Testis (tissue), 3 donors: ENCODE measurements around the gene GTPBP4. TPM values are rescaled to one million over a fixed set of nuclear protein-coding genes. Genes with fewer than 3 reads are reported as not detected.
A peak's percentile ranks its signal among the peaks of the same experiment; 100 is the strongest.

Source experiments
- DNase-seq: peaks from one replicate; pipeline ENCODE4 v3.0.0-alpha.2; 2019
- H3K27ac ChIP-seq, 2 donors: fragments of 200-600 bp; sonication (generic); one replicate each; pipeline ENCODE4 v1.5.1; 2019
- H3K27me3 ChIP-seq: fragments of 200-600 bp; sonication (generic); one replicate; pipeline ENCODE4 v1.5.1; 2019
- H3K36me3 ChIP-seq: fragments of 200-600 bp; sonication (generic); one replicate; pipeline ENCODE4 v1.5.1; 2017; ENCODE audit warnings: low read depth; ENCODE audit errors: missing control alignments
- H3K4me1 ChIP-seq: fragments of 200-600 bp; sonication (generic); one replicate; pipeline ENCODE4 v1.5.1; 2019
- H3K4me3 ChIP-seq, 2 donors: fragments of 200-600 bp; sonication (generic); one replicate each; pipeline ENCODE4 v1.5.1; 2017 to 2019
- H3K9me3 ChIP-seq: fragments of 200-600 bp; sonication (generic); one replicate; pipeline ENCODE4 v1.5.1; 2017
- CTCF ChIP-seq, 3 experiments: fragments of 450-650 bp in 2 of 3; fragments of 200-600 bp in 1 of 3; sonication (generic) in 1 of 3; IDR thresholded peaks; one replicate each; pipeline ENCODE4 v1.5.1; 2016 to 2019; ENCODE audit warnings: antibody characterized with exemption in 3 of 3, mild to moderate bottlenecking in 2 of 3, moderate library complexity in 1 of 3
- POLR2A ChIP-seq: fragments of 450-650 bp; IDR thresholded peaks from one replicate; pipeline ENCODE4 v1.6.1; 2017; ENCODE audit warnings: antibody characterized with exemption, mild to moderate bottlenecking, moderate library complexity
- WGBS, 2 donors: methylation state at CpG; one replicate each; pipeline ENCODE4 v1.1.5; 2018; 5-methylcytosine and 5-hydroxymethylcytosine counted together
- intact Hi-C: fragments of 100-400 bp; cut with DNase I; formaldehyde crosslinking; loops from one replicate; pipeline ENCODE4 v1.15.1; 2023; ENCODE audit warnings: low total_unique reads
- polyA plus RNA-seq: library from polyadenylated mRNA; stranded (reverse); fragments of 350-450 nt; fragmentation: Illumina TruSeq; extraction: RNeasy Lipid Tissue Mini Kit (QIAGEN cat#74804); gene quantifications from one replicate; pipeline ENCODE4 v1.2.3, GENCODE V29; 2014; ENCODE audit warnings: low read depth, low replicate concordance; ENCODE audit not compliant: insufficient read depth
- total RNA-seq, 2 donors: library from RNA; depleted of rRNA; stranded (reverse); fragments of >200 nt; gene quantifications; one replicate each; pipeline ENCODE4 v1.2.3, GENCODE V29; 2016

The GTPBP4 gene
- total and polyA plus RNA-seq, 3 donors from 2014 or later, result 54.9 to 81.8 (median 57.2) TPM

GRCh38 chr10:1044146-1044545 is 55.9 kb downstream of the GTPBP4 start:
- TF ChIP-seq CTCF (IDR thresholded peaks at IDR 0.05) (no peak), POLR2A (no peak)
- no peak overlapping the region for H3K4me3 ChIP-seq
- WGBS, 2 donors, result 32 to 55% methylated on average over 4 of the region's 4 CpGs
- no peaks in the 10 kb centered on the region for H3K36me3 ChIP-seq
- intact Hi-C loops, result no loop called here
- peaks cover 6% of the 10 kb centered on the region for H3K4me1 ChIP-seq
- no peaks in the 10 kb centered on the region for H3K27me3 ChIP-seq
- no peak for DNase-seq
- no peaks in the 10 kb centered on the region for H3K9me3 ChIP-seq
- peak overlapping the region in 1 of 2 donors; percentile 79 for H3K27ac ChIP-seq

GRCh38 chr10:1044964-1045363 is 56.7 kb downstream of the GTPBP4 start:
- intact Hi-C loops, result no loop called here
- Histone ChIP-seq H3K4me3 (no peak overlapping the region), H3K27ac (peak overlapping the region; percentile 6 to 79), H3K4me1 (peaks cover 7% of the 10 kb centered on the region), H3K36me3 (no peaks in the 10 kb centered on the region), H3K27me3 (no peaks in the 10 kb centered on the region), H3K9me3 (no peaks in the 10 kb centered on the region)
- DNase-seq, result no peak
- WGBS, 2 donors, result 56 to 68% methylated on average over 4 of the region's 4 CpGs
- TF ChIP-seq CTCF (IDR thresholded peaks at IDR 0.05) (no peak), POLR2A (no peak)

- no peak for DNase-seq
- H3K9me3 ChIP-seq, result no peaks in the 10 kb centered on the region
- H3K4me3 ChIP-seq, result no peak overlapping the region
- peaks cover 12% of the 10 kb centered on the region for H3K4me1 ChIP-seq
- 83 to 87% methylated on average over 6 of the region's 6 CpGs for WGBS, 2 donors
- H3K36me3 ChIP-seq, result no peaks in the 10 kb centered on the region
- TF ChIP-seq CTCF (IDR thresholded peaks at IDR 0.05), result no peak
- TF ChIP-seq POLR2A, result no peak
- no peaks in the 10 kb centered on the region for H3K27me3 ChIP-seq
- peak overlapping the region in 1 of 2 donors; percentile 4 for H3K27ac ChIP-seq
- intact Hi-C loops, result no loop called here
These were observed 57.2 kb downstream of the GTPBP4 start for GRCh38 chr10:1045415-1045814.

- peaks cover 15% of the 10 kb centered on the region for H3K4me1 ChIP-seq
- intact Hi-C loops, result no loop called here
- peak; percentile 39 for DNase-seq
These were observed 59.7 kb downstream of the GTPBP4 start for GRCh38 chr10:1047937-1048336.

More at GRCh38 chr10:1047937-1048336, 59.7 kb downstream of the GTPBP4 start:
- 2% methylated on average over 15 of the region's 15 CpGs for WGBS, 2 donors
- H3K9me3 ChIP-seq, result no peaks in the 10 kb centered on the region
- no peaks in the 10 kb centered on the region for H3K36me3 ChIP-seq
- peak overlapping the region; percentile 99 for H3K27ac ChIP-seq
- peak overlapping the region; percentile 73 to 85 for H3K4me3 ChIP-seq
- H3K27me3 ChIP-seq, result no peaks in the 10 kb centered on the region
- TF ChIP-seq CTCF (IDR thresholded peaks at IDR 0.05), result no peak
- TF ChIP-seq POLR2A, result no peak
